ENCODE results near the gene RPUSD1. TPM values are rescaled to one million over a fixed set of nuclear protein-coding genes. Genes with fewer than 3 reads are reported as not detected.
"Not testable (repeated sequence)": the region's sequence is repeated elsewhere in the genome, so short reads cannot be mapped to it uniquely, and the experiment has no call there.

RPUSD1 gene
- total RNA-seq, 3 donors from 2014 or later, result 19.8 to 20.0 (median 19.8) TPM

DNA sequence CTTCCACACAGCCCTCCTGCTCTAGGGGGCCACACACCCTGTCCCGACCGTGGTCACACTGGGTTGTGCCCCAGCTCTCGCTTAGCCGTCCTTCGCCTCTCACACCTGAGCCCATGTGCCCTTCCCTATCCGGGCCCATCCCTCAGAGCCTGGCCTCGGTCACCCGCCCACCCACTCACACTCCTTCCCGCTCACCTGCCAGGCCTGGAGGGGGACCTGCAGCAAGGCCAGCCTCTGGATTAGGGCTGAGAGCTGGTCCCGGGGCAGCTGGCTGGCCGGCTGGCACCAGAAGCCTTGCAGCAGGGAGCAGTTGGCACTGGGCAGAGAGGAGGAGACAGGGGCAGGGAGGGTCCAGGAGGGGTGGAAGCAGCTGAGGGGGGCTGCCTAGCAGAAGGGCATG, 9.7 kb downstream of the RPUSD1 start:
- TF ChIP-seq, protein P1, sequence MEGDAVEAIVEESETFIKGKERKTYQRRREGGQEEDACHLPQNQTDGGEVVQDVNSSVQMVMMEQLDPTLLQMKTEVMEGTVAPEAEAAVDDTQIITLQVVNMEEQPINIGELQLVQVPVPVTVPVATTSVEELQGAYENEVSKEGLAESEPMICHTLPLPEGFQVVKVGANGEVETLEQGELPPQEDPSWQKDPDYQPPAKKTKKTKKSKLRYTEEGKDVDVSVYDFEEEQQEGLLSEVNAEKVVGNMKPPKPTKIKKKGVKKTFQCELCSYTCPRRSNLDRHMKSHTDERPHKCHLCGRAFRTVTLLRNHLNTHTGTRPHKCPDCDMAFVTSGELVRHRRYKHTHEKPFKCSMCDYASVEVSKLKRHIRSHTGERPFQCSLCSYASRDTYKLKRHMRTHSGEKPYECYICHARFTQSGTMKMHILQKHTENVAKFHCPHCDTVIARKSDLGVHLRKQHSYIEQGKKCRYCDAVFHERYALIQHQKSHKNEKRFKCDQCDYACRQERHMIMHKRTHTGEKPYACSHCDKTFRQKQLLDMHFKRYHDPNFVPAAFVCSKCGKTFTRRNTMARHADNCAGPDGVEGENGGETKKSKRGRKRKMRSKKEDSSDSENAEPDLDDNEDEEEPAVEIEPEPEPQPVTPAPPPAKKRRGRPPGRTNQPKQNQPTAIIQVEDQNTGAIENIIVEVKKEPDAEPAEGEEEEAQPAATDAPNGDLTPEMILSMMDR (IDR thresholded peaks at IDR 0.05), result no peak
- DNase-seq (no peak), ATAC-seq (no peak)
- no peaks in the 10 kb centered on the region for H3K4me1 ChIP-seq (ENCODE audit: low read depth)
- H3K4me3 ChIP-seq, result no peak overlapping the region
- H3K9me3 ChIP-seq, result no peaks in the 10 kb centered on the region
- intact Hi-C loops (cut with DNase I, micrococcal nuclease), result no loop called here
- H3K36me3 ChIP-seq (ENCODE audit: low read depth), result no peaks in the 10 kb centered on the region

DNA sequence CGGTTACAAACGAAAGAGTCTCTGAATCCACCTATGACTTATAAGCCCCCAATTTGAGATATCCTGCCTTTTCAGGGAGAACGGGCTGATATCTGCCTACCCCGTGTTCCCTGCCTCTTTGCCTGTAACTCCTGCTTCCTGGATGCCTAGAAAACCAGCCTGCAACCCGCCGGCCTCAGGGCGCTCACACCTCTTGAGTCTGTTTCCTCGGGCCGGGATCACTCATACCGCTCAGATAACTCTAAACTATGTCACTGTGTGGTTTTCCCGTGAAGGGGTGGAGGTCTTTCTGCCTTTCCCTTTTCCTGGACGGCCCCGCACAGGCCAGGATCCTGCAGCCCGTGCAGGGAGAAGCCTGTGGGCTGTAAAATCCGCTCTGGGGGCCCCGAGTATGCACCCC, 10.4 kb downstream of the RPUSD1 start:
- DNase-seq (no peak), ATAC-seq (no peak)
- no peaks in the 10 kb centered on the region for H3K9me3 ChIP-seq
- H3K4me3 ChIP-seq, result no peak overlapping the region
- intact Hi-C loops (cut with DNase I, micrococcal nuclease), result no loop called here
- H3K36me3 ChIP-seq (ENCODE audit: low read depth), result no peaks in the 10 kb centered on the region
- H3K4me1 ChIP-seq (ENCODE audit: low read depth), result no peaks in the 10 kb centered on the region
- TF ChIP-seq, protein P1 (IDR thresholded peaks at IDR 0.05), result no peak

DNA sequence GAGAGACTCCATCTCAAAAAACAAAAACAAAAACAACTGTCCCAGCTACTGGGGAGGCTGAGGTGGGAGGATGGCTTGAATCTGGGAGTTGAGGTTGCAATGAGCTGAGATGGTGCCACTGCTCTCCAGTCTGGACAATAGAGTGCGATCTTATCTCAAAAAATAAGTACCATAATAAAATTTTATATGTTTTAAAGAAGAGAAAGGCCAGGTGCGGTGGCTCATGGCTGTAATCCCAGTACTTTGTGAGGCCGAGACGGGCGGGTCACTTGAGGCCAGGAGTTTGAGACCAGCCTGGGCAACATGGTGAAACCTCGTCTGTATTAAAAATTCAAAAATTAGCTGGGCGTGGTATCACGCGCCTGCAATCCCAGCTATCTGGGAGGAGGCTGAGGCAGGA, 11.4 kb downstream of the RPUSD1 start:
- TF ChIP-seq, protein P1 (IDR thresholded peaks at IDR 0.05), result no peak
- ATAC-seq, result no peak
- intact Hi-C loops (cut with DNase I, micrococcal nuclease), result no loop called here

DNA sequence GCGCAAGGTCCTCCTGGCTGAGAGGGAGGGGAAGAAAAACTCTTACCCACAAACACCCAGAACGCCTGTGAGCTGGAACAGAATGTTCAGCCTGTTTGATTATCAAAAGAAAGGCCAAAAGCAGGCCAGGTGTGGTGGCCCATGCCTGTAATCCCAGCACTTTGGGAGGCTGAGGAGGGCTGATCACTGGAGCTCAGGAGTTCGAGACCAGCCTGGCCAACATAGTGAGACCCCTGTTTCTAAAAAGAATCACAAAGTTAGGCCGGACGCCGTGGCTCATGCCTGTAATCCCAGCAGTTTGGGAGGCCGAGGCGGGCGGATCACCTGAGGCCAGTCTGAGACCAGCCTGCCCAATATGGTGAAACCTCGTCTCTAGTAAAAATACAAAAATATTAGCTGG, 11.9 kb downstream of the RPUSD1 start:
- ATAC-seq; H3K9me3 ChIP-seq; H3K36me3 ChIP-seq (ENCODE audit: low read depth); intact Hi-C loops (cut with DNase I, micrococcal nuclease); DNase-seq; H3K4me3 ChIP-seq; H3K4me1 ChIP-seq (ENCODE audit: low read depth): not testable (repeated sequence)

More for the DNA sequence above, 11.4 kb downstream of the RPUSD1 start:
- no peaks in the 10 kb centered on the region for H3K4me1 ChIP-seq (ENCODE audit: low read depth)
- H3K4me3 ChIP-seq, result no peak overlapping the region
- no peak for DNase-seq
- no peaks in the 10 kb centered on the region for H3K36me3 ChIP-seq (ENCODE audit: low read depth)
- no peaks in the 10 kb centered on the region for H3K9me3 ChIP-seq

DNA sequence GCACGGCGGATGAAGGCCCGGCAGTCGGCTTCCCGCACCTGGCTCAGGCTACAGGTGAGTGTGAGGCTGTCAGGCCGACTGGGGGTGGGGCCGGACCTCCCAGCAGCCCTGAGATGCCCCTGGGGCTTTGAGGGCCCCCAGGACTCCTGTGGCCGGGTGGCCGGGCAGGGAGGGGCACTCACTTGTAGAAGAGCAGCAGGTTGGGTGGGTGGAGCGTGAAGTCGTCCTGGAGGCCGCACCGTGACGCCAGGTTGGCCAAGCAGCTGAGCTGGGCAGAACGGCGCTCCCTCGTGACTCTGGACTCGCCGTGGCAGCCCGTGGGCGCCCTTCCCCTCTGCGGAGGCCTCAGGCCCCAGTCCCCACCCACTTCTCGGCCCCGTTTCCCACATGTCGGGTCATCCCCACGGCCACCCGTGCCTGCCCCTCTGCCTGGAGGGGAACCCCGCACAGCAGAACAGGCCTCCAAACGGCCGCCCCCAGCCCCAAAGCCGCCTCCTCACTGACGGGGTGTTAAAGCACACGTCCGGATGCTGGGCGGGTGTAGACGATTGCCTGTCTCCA, 12.9 kb downstream of the RPUSD1 start:
- Histone ChIP-seq H3K9me3 (no peaks in the 10 kb centered on the region), H3K36me3 (ENCODE audit: low read depth) (no peaks in the 10 kb centered on the region), H3K4me3 (no peak overlapping the region), H3K4me1 (ENCODE audit: low read depth) (no peaks in the 10 kb centered on the region)
- ATAC-seq, result no peak
- TF ChIP-seq, protein P1 (IDR thresholded peaks at IDR 0.05), result no peak
- intact Hi-C loops (cut with DNase I, micrococcal nuclease), result no loop called here
- DNase-seq, result no peak

DNA sequence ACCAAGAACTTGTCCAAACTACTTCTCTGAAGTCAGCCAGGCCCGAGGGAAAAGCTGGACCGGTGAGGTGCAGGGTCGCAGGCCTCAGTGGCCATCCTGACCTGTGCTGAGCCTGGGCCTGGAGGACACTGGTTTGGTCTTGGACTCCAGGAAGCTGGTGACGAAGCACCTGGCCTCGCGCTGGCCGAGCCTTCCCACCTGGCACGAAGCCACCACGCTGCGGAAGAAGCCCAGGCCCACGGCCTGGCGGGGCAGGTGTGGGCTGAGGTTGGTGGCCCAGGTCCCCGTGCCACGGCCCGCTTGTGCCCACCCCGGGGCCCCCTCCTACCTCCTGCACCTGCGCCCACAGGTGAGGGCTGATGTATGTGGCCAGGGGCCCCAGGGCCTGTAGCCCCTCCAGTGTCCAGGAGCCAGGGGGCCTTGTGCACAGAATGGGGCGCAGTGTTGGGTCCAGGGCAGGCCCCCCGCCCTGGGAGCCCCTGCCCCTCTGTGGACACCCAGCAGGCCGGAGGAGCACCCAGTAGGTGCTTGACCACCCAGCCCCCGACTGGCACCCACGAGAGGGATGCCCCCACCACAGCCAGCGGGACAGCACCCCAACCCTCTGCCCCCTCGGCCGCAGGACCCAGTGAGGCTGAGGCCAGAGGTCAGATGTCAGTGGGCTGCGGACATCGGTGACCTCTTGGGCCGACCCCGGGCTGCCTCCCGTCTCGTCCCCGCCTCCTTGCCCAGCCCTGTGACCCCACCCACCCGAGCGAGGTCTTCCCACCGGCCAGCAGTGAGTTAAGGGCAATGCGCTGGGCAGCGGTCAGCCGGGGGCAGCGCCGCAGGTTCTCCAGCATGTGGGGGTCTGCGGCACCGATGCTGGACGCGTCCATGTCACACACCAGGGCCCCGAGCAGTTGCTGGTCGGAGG, 13.8 kb downstream of the RPUSD1 start:
- no peaks in the 10 kb centered on the region for H3K9me3 ChIP-seq
- H3K36me3 ChIP-seq (ENCODE audit: low read depth), result no peaks in the 10 kb centered on the region
- intact Hi-C loops (cut with DNase I, micrococcal nuclease), result no loop called here
- H3K4me3 ChIP-seq, result no peak overlapping the region
- TF ChIP-seq, protein P1 (IDR thresholded peaks at IDR 0.05), result no peak
- no peaks in the 10 kb centered on the region for H3K4me1 ChIP-seq (ENCODE audit: low read depth)
- ATAC-seq (no peak), DNase-seq (no peak)

Measured in mucosa of descending colon (tissue), 3 donors.